RKO (cell line): Measurements from ENCODE around the gene KRT14.
"Not testable (repeated sequence)": the region's sequence is repeated elsewhere in the genome, so short reads cannot be mapped to it uniquely, and the experiment has no call there.

ENCODE experiments used
- DNase-seq: peaks from one replicate; pipeline ENCODE4 v3.0.0-alpha.2; 2016; ENCODE audit warnings: low spot score

Gene KRT14

DNA sequence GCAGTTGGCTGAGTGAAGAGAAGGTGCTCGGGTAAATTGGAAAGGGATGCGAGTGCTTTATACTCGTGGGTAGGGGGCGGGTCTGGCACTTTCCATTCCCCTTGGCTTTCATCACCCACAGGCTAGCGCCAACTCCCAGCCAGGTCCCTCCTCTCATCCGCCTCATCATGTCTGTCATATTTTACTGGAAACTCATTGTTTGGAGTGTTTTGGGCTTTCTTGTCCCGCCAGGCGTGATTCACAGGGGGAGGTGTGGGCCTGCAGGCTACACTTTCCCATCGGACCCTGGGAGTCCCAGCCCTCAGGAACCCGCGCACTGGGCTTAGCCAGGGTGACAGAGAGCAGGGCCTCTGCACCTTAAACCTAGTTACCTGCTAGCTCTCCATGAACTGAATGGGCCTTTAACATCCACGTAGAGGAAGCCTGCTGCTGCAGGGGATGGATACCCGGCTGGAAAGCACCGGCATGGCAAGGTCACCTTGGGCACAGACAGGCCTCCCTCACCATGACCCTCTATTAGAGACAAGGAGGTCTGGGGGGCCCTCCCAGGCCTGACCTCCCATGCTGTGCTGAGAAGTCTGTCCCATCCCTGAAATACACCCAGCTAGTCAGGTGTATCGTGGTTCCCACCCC is at the start of gene KRT14:
TSS of gene KRT14 (minus strand) at position 33 of the 633 bp plus-strand sequence. CDS start 61 bp downstream, outside the sequence.
- DNase-seq, result no peak

DNA sequence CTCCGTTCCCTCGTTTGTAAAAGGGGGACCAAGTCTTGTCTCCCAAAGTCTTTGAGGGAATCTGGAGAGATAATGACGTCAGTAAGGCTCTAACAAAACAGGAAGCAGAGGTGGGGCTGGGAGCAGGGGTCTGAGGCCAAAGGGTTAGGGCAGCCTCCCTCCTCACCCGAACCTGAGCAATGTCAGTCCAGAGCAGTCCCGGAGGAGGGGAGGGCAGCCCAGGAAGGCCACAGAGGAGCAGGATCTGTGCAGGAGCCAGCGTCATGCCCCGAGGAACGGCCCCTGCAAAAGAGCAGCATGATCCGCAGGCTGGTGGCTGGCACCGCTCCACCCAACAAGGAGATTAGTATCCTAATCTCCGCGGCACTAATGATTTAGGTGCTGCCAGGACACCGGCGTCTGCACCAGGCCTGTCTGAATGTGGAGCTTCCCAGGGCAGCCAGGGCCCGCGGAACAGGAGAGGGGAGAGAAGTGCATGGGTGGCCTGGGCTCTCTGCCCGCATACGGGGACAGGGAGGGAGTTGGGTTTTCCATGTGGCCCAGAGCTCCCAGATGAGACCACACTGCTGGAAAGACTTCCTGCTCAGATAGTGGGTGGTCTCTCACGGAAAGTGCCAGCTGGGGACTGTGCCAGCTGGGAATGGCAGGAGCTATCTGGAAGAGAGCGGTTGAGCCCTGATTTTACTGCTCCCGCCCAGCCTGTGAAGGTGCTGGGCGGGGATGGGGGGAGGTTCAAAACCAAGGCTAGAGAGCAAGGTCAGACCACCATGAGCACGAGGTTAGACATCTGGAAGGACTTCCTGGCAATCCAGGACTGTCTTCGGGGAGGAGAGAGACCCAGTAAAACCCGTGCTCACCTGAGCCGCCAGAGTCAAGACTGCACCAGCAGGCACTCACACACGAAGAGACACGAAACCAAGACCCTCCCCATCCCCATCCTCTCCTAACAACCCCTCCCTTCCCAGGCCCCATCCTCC is 48.7 kb upstream of the KRT14 start:
- no peak for DNase-seq

DNA sequence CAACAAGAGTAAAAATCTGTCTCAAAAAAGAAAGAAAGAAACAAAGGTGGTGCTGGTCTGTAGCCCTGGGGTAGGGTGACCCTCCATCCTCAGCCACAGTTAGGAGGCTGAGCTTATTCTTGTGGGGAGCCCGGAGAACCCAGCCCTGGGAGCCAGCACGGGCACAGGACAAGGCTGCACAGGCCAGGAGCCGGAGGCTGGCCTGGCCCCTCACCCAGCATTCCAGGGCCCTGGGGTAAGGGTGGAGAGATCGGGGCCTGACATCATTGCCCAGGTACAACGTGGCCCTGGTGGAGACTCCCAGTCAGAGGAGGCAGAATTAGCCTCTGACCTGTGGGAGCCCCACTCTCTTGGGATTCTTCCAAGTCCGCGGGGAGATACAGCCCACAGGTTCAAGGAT is 47.9 kb upstream of the KRT14 start:
- DNase-seq, result no peak

DNA sequence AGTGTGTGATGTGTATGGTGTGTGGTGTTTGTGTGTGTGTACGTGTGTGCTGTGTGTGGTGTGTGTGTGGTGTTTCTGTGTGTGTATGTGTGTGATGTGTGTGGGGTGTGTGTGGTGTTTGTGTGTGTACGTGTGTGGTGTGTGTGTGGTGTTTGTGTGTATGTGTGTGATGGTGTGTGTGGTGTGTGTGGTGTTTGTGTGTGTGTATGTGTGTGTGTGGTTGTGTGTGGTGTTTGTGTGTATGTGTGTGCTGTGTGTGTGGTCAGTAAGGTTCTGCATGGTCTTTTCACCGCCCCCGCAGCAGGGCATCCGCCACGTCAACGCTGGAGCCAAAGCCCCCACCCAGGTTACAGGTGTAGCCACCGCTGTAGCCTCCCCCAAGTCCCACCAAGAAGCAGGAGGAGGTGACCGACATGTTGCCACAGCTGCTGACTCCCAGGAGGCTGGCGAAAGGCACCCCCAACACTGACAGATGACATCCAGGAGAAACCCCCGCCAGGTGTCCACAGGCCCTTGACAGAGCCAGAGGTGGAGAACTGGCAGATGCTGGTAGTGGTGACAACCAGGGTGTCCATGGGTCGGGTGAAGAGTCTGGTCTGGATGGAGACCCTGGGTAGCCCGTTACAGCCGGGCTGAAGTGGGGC is 47.0 kb upstream of the KRT14 start:
- no peak for DNase-seq

DNA sequence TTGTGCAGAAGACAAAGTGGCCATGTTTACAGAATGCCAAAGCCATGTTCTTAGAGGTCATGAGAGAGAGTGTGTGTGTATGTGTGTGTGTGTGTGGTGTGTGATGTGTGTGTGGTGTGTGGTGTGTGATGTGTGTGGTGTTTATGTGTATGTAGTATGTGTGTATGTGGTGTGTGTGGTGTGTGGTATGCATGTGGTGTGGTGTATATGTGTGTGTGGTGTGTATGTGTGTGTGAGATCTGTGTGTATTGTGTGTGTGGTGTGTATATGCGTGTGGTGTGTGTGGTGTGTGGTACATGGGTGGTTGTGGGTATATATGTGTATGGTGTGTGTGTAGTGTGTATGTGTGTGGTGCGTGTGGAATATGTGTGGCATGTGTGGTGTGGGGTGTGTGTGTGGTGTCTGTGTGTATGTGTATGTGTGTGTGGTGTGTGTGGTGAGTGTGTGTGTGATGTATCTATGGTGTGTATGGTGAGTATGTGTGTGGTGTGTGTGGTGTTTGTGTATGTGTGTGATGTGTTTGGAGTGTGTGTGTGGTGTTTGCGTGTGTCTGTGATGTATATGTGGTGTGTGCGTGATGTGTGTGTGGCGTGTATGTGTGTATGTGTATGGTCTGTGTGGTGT is 45.9 kb upstream of the KRT14 start:
- no peak for DNase-seq

DNA sequence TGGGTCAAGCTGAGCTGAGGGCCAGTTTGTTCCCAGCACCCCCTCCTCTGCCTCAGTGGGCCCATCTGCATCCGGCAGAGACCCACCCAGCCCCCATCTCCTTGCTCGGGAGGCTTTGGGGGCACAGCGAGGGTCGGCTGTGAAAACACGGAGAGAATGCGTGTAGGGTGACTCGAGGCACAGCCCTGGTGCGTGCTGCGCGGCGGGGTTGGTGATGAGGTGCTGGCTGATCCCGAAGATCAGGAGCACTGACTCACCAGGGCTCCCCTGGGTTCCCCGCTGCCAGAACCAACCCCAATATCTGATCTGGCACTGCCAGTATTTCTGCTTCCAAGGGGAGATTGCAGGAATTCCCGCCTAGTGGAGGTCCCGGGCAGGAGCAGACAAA is 45.2 kb upstream of the KRT14 start:
- no peak for DNase-seq

DNA sequence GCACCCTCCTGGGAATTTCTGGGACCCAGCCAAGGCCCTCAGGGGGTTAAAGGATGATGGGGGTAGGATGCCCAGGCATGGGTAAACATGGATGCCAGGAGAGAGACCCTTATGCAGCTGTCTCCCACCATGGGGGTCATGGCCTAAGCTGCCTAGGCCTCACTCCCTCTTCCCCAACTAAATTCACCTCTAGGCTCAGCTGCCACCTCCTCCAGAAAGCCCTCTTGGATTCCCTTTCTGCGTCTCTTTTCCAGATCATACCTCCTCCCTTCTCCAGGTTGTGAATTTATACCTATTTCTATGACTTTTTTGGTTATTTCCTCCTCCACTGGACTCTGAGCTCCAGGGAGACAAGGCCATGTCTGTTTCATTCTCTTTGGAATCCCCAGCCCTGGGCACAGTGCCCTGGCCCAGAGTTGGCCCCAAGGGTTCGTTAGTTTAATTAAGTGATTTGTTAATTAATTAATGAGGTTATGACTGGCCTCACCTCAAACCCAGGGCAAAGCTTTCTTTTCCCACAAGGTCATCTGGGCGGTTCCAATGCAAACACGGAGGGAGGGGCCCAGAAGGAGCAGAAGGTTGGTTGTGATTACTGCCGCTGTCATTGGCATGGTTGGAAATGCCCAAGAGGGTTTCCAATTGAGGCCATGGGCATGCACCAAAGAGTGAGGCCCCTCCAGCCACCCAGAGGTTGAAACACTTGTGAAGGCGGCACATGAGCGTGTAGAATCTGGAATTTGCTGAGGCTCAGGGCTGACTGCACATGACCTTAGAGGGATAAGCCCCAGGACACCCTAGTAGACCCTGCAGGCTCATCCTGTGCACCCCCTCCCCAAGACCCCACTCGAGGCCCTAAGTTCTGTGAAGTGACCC is 44.6 kb upstream of the KRT14 start:
- no peak for DNase-seq

DNA sequence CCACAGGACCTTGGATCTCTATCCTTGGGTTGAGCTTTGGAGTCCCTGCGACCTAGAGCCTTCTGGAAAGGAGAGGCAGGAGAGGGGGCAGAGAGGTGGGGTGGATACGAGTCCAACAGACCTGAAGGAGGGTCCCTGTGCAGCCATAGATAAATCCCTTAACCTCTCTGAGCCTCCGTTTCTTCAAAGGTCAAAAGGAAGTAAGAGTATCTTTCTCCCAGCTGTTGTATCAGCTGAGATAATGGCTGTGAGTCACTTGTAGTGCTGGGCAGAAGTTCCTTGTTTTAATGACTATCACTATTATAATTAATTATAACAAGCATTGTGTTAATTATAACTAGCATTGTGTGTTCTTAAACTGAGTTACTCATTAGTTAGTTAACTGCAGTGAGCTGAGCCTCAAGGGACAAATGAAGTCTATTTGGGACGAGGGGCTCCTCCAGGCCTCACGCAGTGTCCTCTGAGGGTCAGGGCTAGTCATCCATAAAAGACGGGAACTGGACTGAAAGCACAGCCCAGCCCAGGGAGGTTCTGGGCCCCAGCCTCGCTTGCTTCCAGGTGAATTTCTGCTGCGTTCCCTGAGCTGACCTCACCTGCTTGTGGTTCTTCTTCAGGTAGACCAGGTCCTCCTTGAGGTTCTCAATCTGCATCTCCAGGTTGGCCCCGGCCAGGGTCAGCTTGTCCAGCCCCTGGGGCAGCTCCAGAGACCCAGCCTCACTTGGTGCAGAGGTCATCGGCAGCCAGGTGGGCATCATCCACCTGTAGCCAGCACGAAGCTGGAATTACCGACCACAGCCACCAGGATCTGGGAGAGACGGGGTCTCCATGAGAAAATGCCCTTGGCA is 43.4 kb upstream of the KRT14 start:
- DNase-seq, result no peak

DNA sequence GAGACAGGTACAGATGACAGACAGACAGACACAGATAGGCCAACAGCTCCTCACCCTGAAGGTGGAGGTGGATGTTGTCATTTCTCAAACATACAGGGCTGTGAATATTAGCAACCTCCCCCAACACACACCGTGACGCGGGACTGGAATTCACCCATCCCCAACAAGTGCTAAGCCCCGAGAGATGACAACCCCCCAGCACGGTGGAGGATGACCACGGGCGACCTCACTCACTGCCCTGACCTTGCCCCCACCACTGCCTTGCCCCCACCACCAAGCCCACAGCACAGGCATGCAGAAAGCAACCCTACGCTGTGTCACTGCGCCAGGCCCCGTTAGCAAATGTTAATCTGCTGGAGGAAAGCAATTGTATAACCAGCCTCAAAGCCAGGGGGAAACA is 42.6 kb upstream of the KRT14 start:
- DNase-seq, result no peak

DNA sequence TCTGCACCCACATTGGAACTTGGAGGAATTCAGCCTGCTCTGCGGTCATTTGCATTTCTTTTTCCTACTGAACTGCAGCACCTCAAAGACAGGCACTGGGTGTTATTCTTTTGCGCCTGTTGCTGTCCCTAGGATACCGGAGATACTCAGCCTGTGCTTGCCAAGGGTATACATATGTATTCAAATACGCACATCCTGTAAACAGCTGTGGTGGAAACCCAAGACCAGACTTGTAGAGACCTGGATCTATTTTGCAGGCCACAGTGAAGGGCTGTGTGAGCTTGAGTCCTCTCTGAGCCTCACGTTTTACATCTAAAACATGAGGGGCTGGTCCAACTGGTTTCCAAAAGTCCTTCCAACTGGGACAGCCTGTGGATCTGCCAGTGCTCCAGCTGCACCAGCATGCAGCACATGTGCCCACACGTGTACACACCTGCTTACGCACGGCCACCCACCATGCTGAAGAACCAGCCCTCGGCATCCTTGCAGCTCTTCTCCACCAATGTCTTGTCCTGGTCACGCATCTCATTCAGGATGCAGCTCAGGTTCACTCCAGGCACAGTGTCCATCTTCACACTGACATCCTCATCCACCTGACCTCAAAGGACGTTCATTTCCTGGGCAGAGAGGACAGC is 42.0 kb upstream of the KRT14 start:
- not testable (repeated sequence) for DNase-seq

DNA sequence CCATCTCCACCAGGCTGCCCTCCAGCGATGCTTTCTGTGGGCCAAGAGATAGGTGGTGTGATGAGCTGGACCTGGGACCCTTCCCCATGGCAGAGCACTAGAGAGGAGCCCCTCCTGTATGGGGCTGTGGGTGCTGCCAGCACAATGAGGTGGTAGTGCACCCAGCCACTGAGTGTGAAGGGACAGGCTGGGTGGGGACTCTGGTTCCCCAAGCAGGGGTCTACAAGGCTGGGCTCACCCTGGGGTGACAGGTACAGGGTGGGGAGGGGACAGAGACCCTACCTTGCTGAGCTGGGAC is 41.3 kb upstream of the KRT14 start:
- DNase-seq, result not testable (repeated sequence)

DNA sequence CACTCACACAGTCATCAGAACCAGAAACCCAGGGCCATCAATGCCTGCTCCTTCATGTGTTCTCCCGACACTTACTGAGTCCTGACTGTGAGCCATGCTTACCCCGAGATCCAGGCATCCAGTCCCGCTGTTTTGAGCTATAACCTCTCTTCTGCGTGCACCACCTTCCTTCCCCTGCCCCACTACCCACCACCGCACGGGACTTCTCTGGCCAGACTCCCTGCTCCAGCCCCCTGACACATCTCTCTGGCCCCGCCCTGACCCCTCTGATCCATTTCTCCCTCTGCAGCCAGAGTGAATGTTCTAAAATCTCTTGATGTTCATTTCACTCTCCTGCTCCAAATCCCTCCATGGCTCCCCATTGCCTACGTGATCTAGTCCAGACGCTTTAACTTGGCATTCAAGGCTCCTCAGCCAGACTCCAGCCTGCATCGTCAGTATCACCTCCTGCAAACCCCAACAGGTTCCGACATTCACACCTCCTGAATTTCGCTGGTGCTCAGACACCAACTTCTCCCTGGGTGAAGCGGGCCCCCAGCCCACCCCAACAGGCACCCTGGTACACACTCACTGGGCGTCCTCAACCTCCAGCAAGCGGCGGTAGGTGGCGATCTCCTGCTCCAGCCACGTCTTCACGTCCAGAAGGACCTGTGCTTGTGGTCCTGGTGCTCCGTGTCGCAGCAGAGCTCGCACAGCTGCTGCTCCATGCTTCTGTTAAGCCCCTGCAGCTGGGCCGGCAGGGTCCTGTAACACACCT is 40.8 kb upstream of the KRT14 start:
- DNase-seq, result no peak

DNA sequence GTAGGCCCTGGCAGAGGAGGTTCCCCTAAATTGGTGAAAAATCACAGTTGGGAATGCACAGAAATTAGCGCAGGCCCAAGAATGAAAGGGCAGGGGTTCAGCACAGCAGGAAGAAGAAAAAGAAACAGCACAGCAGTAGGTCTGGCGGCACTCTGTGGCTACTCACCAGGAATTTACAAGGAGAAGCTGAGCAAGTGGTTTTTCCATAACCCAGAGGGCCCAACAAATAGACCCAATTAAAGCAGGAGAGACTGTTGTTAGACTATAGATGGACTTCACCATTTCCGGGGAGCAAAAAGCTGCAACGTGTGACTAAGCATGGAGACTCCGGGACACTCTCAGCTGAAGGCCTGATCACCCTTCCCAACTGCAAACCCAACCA is 40.2 kb upstream of the KRT14 start:
- not testable (repeated sequence) for DNase-seq

DNA sequence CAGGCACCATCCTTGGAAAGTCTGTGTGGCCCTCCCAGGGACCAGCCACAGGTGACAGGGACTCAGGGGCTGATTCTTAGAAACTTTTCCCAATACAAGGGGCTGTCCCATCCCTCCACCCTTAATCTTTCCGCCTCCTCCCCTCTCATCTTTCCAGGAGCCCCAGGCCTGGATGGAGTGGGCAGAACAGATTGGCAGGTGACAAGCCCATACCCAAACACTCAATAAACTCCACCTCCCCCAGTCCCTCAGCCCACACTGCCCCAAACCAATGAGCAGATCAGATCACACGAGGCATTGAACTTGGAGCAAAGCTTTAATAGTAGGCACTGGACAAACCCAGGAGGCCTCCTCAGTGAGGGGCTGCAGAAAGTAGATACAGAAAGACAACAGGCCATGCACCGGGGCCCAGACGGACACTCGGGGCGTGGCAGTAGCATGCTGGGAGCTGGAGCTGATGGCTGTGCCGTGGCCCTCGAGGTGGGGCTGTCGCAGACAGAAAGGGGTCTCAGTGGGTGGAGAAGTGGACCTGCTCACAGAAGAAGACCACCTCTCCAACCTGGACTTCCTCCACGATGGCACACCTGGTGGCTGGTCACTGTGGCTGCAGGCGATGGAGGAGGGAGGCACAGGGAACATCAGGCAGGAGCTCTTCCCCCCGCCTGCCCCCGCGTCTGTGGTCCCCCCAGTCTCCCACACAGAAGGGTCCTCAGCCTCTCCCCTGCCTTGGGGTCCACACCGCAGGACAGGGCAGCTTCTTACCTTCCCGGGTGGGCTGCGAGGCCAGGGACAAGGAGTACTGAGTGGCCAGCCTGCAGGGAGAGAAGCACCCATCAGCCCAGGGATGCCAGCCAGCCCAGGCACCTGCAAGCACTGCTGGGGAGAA is 39.6 kb upstream of the KRT14 start:
- not testable (repeated sequence) for DNase-seq

DNA sequence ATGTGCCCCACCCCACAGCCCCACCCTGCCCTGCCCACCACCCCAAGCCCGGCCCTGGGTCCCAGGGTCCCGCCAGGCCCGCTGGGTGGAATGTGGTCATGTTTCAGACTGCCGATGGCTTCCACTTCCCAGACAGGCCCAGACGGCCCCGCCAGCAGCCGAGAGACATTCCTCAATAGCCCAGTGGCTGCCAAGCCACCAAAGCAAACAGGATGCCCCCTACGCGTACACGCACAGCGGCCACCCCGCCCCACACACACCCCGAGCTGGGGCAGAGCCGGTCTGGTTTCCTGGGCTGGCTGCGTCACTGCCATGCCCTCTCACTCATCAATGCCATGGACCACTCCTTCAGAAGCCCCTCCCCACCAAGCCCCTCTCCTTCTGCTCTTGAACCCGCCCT is 38.9 kb upstream of the KRT14 start:
- DNase-seq, result no peak

DNA sequence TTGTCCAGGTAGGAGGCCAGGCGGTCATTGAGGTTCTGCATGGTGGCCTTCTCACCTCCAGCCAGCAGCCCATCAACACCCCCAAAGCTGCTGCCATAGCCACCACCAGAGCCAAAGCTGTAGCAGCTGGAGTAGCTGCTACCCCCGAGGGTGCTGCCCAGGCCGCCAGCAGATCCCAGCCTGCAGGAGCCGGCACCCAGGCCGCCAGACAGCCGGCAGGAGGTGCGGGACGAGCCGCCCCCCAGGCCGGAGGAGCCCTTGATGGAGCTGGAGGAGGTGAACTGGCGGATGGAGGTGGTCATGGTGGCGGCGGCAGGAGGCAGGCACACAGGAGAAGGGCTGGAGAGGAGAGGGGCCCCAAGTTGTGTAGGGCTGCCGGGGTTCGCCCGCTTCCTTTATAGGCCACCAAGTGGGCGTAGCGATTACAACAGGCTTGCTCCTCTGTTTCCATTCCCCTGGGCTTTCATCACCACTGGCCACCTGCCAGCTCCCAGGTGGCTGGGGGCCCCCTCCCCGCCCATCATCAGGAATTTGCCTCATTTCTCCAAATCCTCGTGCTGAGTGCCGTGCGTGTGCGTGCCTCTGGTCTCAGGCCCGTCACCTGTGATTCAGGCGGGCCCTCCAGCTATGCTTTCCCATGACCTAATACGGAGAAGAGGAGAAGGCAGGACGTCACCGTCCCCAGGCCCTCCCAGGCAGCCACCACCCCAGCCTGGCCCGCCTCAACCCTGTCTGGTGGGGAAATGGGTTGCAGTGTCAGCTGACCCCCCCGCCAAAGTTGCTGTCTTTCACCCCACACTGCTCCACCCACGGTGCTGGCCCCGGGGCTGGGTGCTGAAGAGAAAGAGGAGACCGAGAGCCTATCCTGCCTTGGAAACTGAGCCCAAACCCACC is 37.8 kb upstream of the KRT14 start, which contains the start of gene KRT17:
TSS of gene KRT17 (minus strand) at position 368 of the 894 bp plus-strand sequence. CDS start at position 302, 66 bp downstream.
- no peak for DNase-seq

DNA sequence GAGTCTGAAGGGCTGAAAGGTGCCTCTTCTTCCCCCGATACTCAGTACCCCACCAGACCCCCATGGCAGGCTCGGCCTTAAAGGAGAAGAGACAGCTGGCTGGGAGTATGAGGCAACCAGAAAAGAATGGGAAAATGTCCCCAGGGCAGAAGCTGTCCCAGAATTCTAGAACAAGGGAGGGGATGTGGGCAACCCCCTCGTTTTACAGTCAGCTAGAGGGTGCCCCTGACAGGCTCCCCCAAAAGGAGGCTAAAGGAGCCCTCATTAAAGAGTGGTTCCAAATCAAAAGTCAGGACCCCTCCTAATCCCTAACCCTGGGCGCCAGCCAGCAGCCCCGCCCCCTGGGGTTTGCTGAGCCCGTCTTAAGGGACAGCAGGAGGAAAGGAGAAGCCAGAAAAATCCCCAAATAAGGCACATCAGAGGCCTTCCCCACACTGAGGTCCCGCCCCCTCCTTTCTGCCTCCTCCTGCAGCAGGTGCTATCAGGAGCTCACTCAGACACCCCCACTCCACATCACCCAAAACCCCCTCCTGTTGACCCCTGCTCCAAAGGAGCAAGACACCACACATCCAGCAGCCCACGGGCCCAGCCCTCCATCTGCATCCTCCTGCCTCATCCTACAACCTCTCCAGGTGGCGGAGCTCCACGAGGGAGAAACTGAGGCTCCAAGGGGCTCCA is 36.6 kb upstream of the KRT14 start:
- DNase-seq, result not testable (repeated sequence)
